ENCODE data around the gene TESK1.

TESK1 gene

GRCh38 chr9:35568196-35568595, 36.9 kb upstream of the TESK1 start:
- no peak for DNase-seq (ENCODE audit: low read depth in 1 of 2, low spot score in 1 of 2)
- Histone ChIP-seq H3K27me3 (ENCODE audit: insufficient read depth, poor library complexity, severe bottlenecking) (no peaks in the 10 kb centered on the region), H3K4me3 (replicated peaks; ENCODE audit: insufficient read depth, low read length) (no peak overlapping the region), H3K27ac (replicated peaks) (no peak overlapping the region)
- TF ChIP-seq GABPA (IDR thresholded peaks at IDR 0.05; ENCODE audit: low read depth) (no peak), CTCF (IDR thresholded peaks at IDR 0.05; ENCODE audit: insufficient read depth, low read length) (no peak), SPI1 (IDR thresholded peaks at IDR 0.05; ENCODE audit: borderline replicate concordance, low read depth) (no peak), REST (IDR thresholded peaks at IDR 0.05; ENCODE audit: insufficient replicate concordance, low read depth) (no peak), POLR2AphosphoS5 (IDR thresholded peaks at IDR 0.05; ENCODE audit: low read depth) (no peak)

GRCh38 chr9:35569206-35569605, 35.9 kb upstream of the TESK1 start:
- no peaks in the 10 kb centered on the region for H3K27me3 ChIP-seq (ENCODE audit: insufficient read depth, poor library complexity, severe bottlenecking)
- H3K27ac ChIP-seq (replicated peaks) = no peak overlapping the region
- H3K4me3 ChIP-seq (replicated peaks; ENCODE audit: insufficient read depth, low read length) = no peak overlapping the region
- DNase-seq (ENCODE audit: low read depth in 1 of 2, low spot score in 1 of 2) = no peak
- TF ChIP-seq REST (IDR thresholded peaks at IDR 0.05; ENCODE audit: insufficient replicate concordance, low read depth) (no peak), SPI1 (IDR thresholded peaks at IDR 0.05; ENCODE audit: borderline replicate concordance, low read depth) (no peak), GABPA (IDR thresholded peaks at IDR 0.05; ENCODE audit: low read depth) (no peak), CTCF (IDR thresholded peaks at IDR 0.05; ENCODE audit: insufficient read depth, low read length) (no peak), POLR2AphosphoS5 (IDR thresholded peaks at IDR 0.05; ENCODE audit: low read depth) (no peak)

GRCh38 chr9:35570709-35571504, 34.2 kb upstream of the TESK1 start:
- H3K27ac ChIP-seq (replicated peaks) = no peak overlapping the region
- TF ChIP-seq REST (IDR thresholded peaks at IDR 0.05; ENCODE audit: insufficient replicate concordance, low read depth) (no peak), SPI1 (IDR thresholded peaks at IDR 0.05; ENCODE audit: borderline replicate concordance, low read depth) (no peak)
- no peaks in the 10 kb centered on the region for H3K27me3 ChIP-seq (ENCODE audit: insufficient read depth, poor library complexity, severe bottlenecking)
- no peak for DNase-seq (ENCODE audit: low read depth in 1 of 2, low spot score in 1 of 2)
- H3K4me3 ChIP-seq (replicated peaks; ENCODE audit: insufficient read depth, low read length) = no peak overlapping the region
